ENCODE measurements around the gene CC2D2A. TPM values are rescaled to one million over a fixed set of nuclear protein-coding genes. Genes with fewer than 3 reads are reported as not detected.

The CC2D2A gene
- total and polyA plus RNA-seq, 9 of the 15 experiments (the other 6 are each of a cell fraction or from before 2014, with no cell fraction given), result 0.36 to 2.5 (median 1.6) TPM

DNA sequence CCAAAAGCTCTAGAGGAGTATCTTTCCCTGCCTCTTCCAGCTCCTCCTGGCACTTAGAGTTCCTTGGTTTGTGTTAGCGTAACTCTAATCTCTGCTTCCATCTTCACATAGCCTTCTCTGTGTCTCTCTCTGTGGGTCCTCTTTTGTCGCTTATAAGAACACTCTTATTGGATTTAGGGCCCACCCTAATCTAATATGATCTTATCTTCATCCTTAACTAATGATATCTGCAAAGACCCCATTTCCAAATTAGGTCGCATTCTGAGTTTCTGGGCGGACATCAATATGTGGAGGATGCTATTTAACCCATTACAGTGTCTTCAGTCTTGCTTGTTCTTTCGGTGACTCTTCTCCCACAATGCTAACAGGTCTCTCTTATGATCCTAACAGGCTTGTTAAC, 72.3 kb downstream of the CC2D2A start:
- in situ Hi-C loops (cut with MboI), result no loop called here
- H2AFZ ChIP-seq (ENCODE audit: low read depth, low read length), result no peak overlapping the region
- H3K4me3 ChIP-seq, result no peak overlapping the region
- TF ChIP-seq, protein P1, sequence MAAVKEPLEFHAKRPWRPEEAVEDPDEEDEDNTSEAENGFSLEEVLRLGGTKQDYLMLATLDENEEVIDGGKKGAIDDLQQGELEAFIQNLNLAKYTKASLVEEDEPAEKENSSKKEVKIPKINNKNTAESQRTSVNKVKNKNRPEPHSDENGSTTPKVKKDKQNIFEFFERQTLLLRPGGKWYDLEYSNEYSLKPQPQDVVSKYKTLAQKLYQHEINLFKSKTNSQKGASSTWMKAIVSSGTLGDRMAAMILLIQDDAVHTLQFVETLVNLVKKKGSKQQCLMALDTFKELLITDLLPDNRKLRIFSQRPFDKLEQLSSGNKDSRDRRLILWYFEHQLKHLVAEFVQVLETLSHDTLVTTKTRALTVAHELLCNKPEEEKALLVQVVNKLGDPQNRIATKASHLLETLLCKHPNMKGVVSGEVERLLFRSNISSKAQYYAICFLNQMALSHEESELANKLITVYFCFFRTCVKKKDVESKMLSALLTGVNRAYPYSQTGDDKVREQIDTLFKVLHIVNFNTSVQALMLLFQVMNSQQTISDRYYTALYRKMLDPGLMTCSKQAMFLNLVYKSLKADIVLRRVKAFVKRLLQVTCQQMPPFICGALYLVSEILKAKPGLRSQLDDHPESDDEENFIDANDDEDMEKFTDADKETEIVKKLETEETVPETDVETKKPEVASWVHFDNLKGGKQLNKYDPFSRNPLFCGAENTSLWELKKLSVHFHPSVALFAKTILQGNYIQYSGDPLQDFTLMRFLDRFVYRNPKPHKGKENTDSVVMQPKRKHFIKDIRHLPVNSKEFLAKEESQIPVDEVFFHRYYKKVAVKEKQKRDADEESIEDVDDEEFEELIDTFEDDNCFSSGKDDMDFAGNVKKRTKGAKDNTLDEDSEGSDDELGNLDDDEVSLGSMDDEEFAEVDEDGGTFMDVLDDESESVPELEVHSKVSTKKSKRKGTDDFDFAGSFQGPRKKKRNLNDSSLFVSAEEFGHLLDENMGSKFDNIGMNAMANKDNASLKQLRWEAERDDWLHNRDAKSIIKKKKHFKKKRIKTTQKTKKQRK (IDR thresholded peaks at IDR 0.05; ENCODE audit: borderline replicate concordance, low read depth, low read length), result no peak
- no peak for TF ChIP-seq ZNF830 (CRISPR knock-in tag; IDR thresholded peaks at IDR 0.05)
- TF ChIP-seq KLF6 (CRISPR knock-in tag; IDR thresholded peaks at IDR 0.05; ENCODE audit: borderline replicate concordance), result no peak
- TF ChIP-seq POLR2G (IDR thresholded peaks at IDR 0.05; ENCODE audit: low read depth, low read length), result no peak
- intact Hi-C loops (cut with micrococcal nuclease), result no loop called here
- ATAC-seq (no peak), FAIRE-seq (no peak), DNase-seq (ENCODE audit: extremely low read depth in 1 of 4, low spot score in 3 of 4) (no peak)
- H3K4me1 ChIP-seq (replicated peaks in 1 of 2; ENCODE audit: control insufficient read depth in 2 of 2, insufficient read depth in 2 of 2, low read length in 2 of 2), result no peaks in the 10 kb centered on the region
- H3K9ac ChIP-seq (ENCODE audit: insufficient read depth in 1 of 2, low read depth in 2 of 2, low read length in 2 of 2), result no peak overlapping the region
- no peaks in the 10 kb centered on the region for H3K79me2 ChIP-seq (ENCODE audit: control insufficient read depth, insufficient read depth, low read length)
- POLR2A ChIA-PET, result interaction anchor here (0.5 to 0.6 kb wide), 2 partner anchors 10 to 25 kb away, joined by 3 to 4 read pairs; no protein-coding TSS in a partner anchor
- H3K4me2 ChIP-seq (ENCODE audit: insufficient read depth, low read length), result no peak overlapping the region
- no peaks in the 10 kb centered on the region for H4K20me1 ChIP-seq (replicated peaks; ENCODE audit: control insufficient read depth, insufficient read depth, low read length)
- H3K9me1 ChIP-seq (ENCODE audit: control insufficient read depth, insufficient read depth, low read length), result no peaks in the 10 kb centered on the region
- no TSS peak for BruUV-seq (replicated peaks)
- no peaks in the 10 kb centered on the region for H3K27me3 ChIP-seq (ENCODE audit: control insufficient read depth in 2 of 2, insufficient read depth in 2 of 2, low read length in 2 of 2)
- no peaks in the 10 kb centered on the region for H3K9me3 ChIP-seq (replicated peaks; ENCODE audit: control insufficient read depth, insufficient read depth, low read depth, low read length)
- H3K36me3 ChIP-seq (ENCODE audit: control insufficient read depth, insufficient read depth, low read length), result no peaks in the 10 kb centered on the region
- WGBS (ENCODE audit: insufficient coverage, low coverage, missing lambda C conversion rate), result 58% methylated on average over 5 of the region's 5 CpGs
- no peak overlapping the region for H3K27ac ChIP-seq (ENCODE audit: extremely low read depth, low read depth, low read length)
- CTCF ChIA-PET (ENCODE audit: low intra/inter-chr PET ratio), result no interaction called here

Measured in K562 (cell line).